SK-N-SH (cell line): ENCODE results near the gene CAPN7. TPM values are rescaled to one million over a fixed set of nuclear protein-coding genes. Genes with fewer than 3 reads are reported as not detected.

ENCODE experiments used
- CTCF ChIA-PET: fragments of 300-600, 350-600 bp; formaldehyde crosslinking; extraction: SDS; loops from one replicate; lab custom pipeline; 2021; lab: Yijun Ruan, JAX
- POLR2A ChIA-PET: fragments of 350-600 bp; sonication (Branson Sonifier 250); formaldehyde crosslinking; extraction: SDS; loops from one replicate; lab custom pipeline; 2020; ENCODE audit warnings: antibody characterized with exemption, inconsistent platforms; lab: Yijun Ruan, JAX
- DNase-seq: peaks from one replicate; pipeline ENCODE4 v3.0.0; 2012
- H2AFZ ChIP-seq: fragments of 200-600 bp; sonication (generic); 2 replicates; pipeline ENCODE4 v1.8.1; 2016; ENCODE audit warnings: antibody characterized with exemption, mild to moderate bottlenecking, low read depth
- H3F3A ChIP-seq: fragments of 200-600 bp; sonication (generic); replicated peaks from 2 replicates; pipeline ENCODE3; 2016; ENCODE audit warnings: antibody characterized with exemption, mild to moderate bottlenecking; ENCODE audit not compliant: insufficient read depth
- H3K27ac ChIP-seq, 2 experiments: fragments of 200-500 bp in 1 of 2; fragments of 200-600 bp in 1 of 2; sonication (Bioruptor generic) in 1 of 2; sonication (generic), shearing (Covaris generic) in 1 of 2; 2 replicates each; pipeline versions ENCODE4 v1.5.1 to v1.6.1; 2014 to 2016; ENCODE audit warnings: low read depth in 2 of 2, inconsistent platforms in 1 of 2, low read length in 1 of 2, mild to moderate bottlenecking in 1 of 2, mixed read lengths in 1 of 2
- H3K27me3 ChIP-seq: fragments of 200-600 bp; sonication (generic), shearing (Covaris generic); 2 replicates; pipeline ENCODE4 v1.6.1; 2016; ENCODE audit warnings: mixed run types; ENCODE audit not compliant: insufficient read depth
- H3K36me3 ChIP-seq, 2 experiments: fragments of 200-500 bp in 1 of 2; fragments of 200-600 bp in 1 of 2; sonication (Bioruptor generic) in 1 of 2; sonication (generic) in 1 of 2; replicated peaks in 1 of 2; 2 replicates each; pipeline versions ENCODE3 to v1.5.1; 2014 to 2016; ENCODE audit warnings: low read length in 1 of 2, mild to moderate bottlenecking in 1 of 2; ENCODE audit not compliant: insufficient read depth in 2 of 2, control insufficient read depth in 1 of 2
- H3K4me1 ChIP-seq, 2 experiments: fragments of 200-500 bp in 1 of 2; fragments of 200-600 bp in 1 of 2; sonication (Bioruptor generic) in 1 of 2; sonication (generic), shearing (Covaris generic) in 1 of 2; 2 replicates each; pipeline versions ENCODE4 v1.5.1 to v1.6.1; 2014 to 2016; ENCODE audit warnings: low read depth in 1 of 2, low read length in 1 of 2, mixed run types in 1 of 2; ENCODE audit not compliant: insufficient read depth in 2 of 2, control insufficient read depth in 1 of 2
- H3K4me2 ChIP-seq: fragments of 200-600 bp; sonication (generic), shearing (Covaris generic); 2 replicates; pipeline ENCODE4 v1.6.1; 2017; ENCODE audit warnings: mixed run types
- H3K4me3 ChIP-seq, 2 experiments: fragments of 200-500 bp in 1 of 2; fragments of 200-600 bp in 1 of 2; sonication (Bioruptor generic) in 1 of 2; sonication (generic), shearing (Covaris generic) in 1 of 2; 2 replicates each; pipeline versions ENCODE4 v1.5.1 to v1.8.1; 2014 to 2016; ENCODE audit warnings: low read depth in 2 of 2, inconsistent platforms in 1 of 2, low read length in 1 of 2, mild to moderate bottlenecking in 1 of 2, mixed read lengths in 1 of 2, moderate library complexity in 1 of 2
- H3K79me2 ChIP-seq: fragments of 200-600 bp; sonication (generic); 2 replicates; pipeline ENCODE4 v1.8.1; 2017; ENCODE audit warnings: mild to moderate bottlenecking; ENCODE audit not compliant: insufficient read depth
- H3K9ac ChIP-seq: fragments of 200-600 bp; sonication (generic); 2 replicates; pipeline ENCODE4 v1.6.1; 2017; ENCODE audit warnings: mixed run types
- H3K9me2 ChIP-seq: fragments of 200-600 bp; sonication (generic); 2 replicates; pipeline ENCODE4 v1.6.1; 2017; ENCODE audit warnings: mixed run types
- H3K9me3 ChIP-seq: fragments of 200-600 bp; sonication (generic); 2 replicates; pipeline ENCODE4 v1.6.1; 2017; ENCODE audit warnings: mixed run types, mild to moderate bottlenecking, moderate library complexity
- H4K20me1 ChIP-seq: fragments of 200-600 bp; sonication (generic); 2 replicates; pipeline ENCODE4 v1.6.1; 2017; ENCODE audit warnings: mild to moderate bottlenecking, mixed run types; ENCODE audit not compliant: insufficient read depth
- FOSL2 ChIP-seq: IDR thresholded peaks from 2 replicates; pipeline ENCODE4 v1.4.0; 2012; ENCODE audit warnings: low read depth, mild to moderate bottlenecking, moderate library complexity, borderline replicate concordance
- GABPA ChIP-seq: IDR thresholded peaks from 2 replicates; pipeline ENCODE4 v1.4.0; 2012; ENCODE audit warnings: low read depth, mild to moderate bottlenecking
- IRF3 ChIP-seq: fragments of 150-350 bp; IDR thresholded peaks from 2 replicates; pipeline ENCODE4 v1.6.1; 2016; ENCODE audit warnings: mild to moderate bottlenecking, low read depth, low read length
- MAX ChIP-seq: IDR thresholded peaks from 2 replicates; pipeline ENCODE4 v1.4.0; 2012; ENCODE audit warnings: low read depth
- RXRA ChIP-seq: IDR thresholded peaks from 2 replicates; pipeline ENCODE4 v1.4.0; 2012; ENCODE audit warnings: low read depth, mild to moderate bottlenecking, borderline replicate concordance
- TCF12 ChIP-seq: IDR thresholded peaks from 2 replicates; pipeline ENCODE4 v1.4.0; 2012
- USF2 ChIP-seq: fragments of 150-350 bp; IDR thresholded peaks from 2 replicates; pipeline ENCODE4 v1.6.1; 2017; ENCODE audit warnings: antibody characterized with exemption, low read length, low read depth, borderline replicate concordance
- YY1 ChIP-seq: IDR thresholded peaks from 2 replicates; pipeline ENCODE4 v1.4.0; 2012; ENCODE audit warnings: low read depth, mild to moderate bottlenecking
- WGBS: methylation state at CpG from one replicate; pipeline ENCODE4 v1.1.6; 2017; ENCODE audit warnings: low lambda C conversion rate; 5-methylcytosine and 5-hydroxymethylcytosine counted together
- polyA plus RNA-seq, 3 experiments: library from polyadenylated mRNA; depleted of rRNA; stranded (reverse); fragments of >200 nt; gene quantifications; 2 replicates each; pipeline ENCODE4 v1.2.3, GENCODE V29; 2012
- TF ChIP-seq, protein P1 (sequence below): IDR thresholded peaks from 2 replicates; pipeline ENCODE4 v1.6.1; 2012; ENCODE audit warnings: mild to moderate bottlenecking, low read depth, low read length, moderate library complexity
- TF ChIP-seq, protein P2 (sequence below): IDR thresholded peaks from 2 replicates; pipeline ENCODE4 v1.4.0; 2012; ENCODE audit warnings: low read depth, borderline replicate concordance

CAPN7 gene
- polyA plus RNA-seq, 1 of the 3 experiments (the other 2 are of a cell fraction): 7.3 TPM

DNA sequence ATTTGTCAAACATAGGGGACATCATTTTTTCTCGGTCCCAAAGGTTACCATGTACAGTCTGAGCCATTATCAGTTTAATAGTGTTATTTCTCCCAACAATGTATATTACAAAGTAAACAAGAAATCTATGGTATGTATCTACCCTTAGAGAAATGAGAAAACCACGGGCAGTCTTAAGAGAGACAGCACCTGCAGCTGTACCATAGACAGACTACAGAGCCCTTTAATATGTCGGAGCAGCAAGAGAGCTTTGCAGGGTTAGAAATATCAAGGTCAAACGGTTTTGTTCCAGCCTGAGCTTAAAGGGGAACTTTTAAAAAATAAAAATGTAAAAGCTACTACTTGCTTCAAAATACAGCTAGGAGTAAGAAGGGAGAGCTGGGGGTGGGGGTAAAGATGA lies 73.2 kb downstream of the CAPN7 start (continued):
- TF ChIP-seq, protein P1, sequence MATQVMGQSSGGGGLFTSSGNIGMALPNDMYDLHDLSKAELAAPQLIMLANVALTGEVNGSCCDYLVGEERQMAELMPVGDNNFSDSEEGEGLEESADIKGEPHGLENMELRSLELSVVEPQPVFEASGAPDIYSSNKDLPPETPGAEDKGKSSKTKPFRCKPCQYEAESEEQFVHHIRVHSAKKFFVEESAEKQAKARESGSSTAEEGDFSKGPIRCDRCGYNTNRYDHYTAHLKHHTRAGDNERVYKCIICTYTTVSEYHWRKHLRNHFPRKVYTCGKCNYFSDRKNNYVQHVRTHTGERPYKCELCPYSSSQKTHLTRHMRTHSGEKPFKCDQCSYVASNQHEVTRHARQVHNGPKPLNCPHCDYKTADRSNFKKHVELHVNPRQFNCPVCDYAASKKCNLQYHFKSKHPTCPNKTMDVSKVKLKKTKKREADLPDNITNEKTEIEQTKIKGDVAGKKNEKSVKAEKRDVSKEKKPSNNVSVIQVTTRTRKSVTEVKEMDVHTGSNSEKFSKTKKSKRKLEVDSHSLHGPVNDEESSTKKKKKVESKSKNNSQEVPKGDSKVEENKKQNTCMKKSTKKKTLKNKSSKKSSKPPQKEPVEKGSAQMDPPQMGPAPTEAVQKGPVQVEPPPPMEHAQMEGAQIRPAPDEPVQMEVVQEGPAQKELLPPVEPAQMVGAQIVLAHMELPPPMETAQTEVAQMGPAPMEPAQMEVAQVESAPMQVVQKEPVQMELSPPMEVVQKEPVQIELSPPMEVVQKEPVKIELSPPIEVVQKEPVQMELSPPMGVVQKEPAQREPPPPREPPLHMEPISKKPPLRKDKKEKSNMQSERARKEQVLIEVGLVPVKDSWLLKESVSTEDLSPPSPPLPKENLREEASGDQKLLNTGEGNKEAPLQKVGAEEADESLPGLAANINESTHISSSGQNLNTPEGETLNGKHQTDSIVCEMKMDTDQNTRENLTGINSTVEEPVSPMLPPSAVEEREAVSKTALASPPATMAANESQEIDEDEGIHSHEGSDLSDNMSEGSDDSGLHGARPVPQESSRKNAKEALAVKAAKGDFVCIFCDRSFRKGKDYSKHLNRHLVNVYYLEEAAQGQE: no peak
- no peak for TF ChIP-seq MAX
- TF ChIP-seq, all 33 proteins: peak for 0

DNA sequence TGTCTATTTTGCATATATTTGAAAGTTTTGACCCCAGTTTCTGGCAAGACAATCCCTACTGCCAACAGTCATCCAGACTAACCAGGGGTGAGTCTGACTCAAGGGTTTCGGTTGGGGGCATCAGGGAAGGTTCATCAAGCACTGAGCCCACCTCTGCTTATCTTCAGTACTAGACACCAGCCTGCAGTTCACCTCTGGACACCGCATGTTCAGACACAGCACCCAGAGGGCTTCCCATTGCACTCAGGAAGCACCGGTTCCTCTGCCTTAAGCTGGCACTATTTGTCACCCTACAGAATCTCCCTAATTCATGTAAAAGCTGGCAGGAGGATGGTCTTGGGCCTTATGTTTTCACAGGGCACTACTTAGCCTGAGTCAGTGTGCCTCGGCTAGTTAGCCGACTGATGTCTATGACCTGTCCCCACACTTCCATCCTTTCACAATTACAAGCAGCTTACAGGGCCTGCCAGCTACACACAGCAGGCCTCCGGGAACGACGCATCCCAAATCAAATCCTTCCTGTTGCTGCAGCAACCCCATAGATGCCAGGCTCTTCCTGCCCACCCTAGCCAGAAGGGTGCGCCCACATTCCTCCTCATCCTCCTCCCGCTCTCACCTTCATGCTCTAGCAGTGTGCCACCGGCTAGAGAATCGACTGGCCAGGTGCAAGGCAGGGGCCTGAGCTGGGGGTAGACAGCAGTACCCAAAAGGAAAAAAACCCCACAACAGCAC lies 73.8 kb downstream of the CAPN7 start:
- WGBS: 93% methylated on average over 12 of the region's 12 CpGs
- no peak overlapping the region for H3K4me2 ChIP-seq
- H3K9ac ChIP-seq: no peak overlapping the region
- DNase-seq: no peak
- TF ChIP-seq, protein P2, sequence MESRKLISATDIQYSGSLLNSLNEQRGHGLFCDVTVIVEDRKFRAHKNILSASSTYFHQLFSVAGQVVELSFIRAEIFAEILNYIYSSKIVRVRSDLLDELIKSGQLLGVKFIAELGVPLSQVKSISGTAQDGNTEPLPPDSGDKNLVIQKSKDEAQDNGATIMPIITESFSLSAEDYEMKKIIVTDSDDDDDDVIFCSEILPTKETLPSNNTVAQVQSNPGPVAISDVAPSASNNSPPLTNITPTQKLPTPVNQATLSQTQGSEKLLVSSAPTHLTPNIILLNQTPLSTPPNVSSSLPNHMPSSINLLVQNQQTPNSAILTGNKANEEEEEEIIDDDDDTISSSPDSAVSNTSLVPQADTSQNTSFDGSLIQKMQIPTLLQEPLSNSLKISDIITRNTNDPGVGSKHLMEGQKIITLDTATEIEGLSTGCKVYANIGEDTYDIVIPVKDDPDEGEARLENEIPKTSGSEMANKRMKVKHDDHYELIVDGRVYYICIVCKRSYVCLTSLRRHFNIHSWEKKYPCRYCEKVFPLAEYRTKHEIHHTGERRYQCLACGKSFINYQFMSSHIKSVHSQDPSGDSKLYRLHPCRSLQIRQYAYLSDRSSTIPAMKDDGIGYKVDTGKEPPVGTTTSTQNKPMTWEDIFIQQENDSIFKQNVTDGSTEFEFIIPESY: no peak
- TF ChIP-seq YY1 (no peak), FOSL2 (no peak), GABPA (no peak), IRF3 (no peak), USF2 (no peak), TCF12 (no peak), RXRA (no peak)
- TF ChIP-seq, protein P1: no peak
- CTCF ChIA-PET: interaction anchor here (0.6 to 7.1 kb wide), 7 partner anchors 9 to 126 kb away, joined by 3 to 62 read pairs (median 5); partner anchors contain the start of gene SH3BP5
- no peaks in the 10 kb centered on the region for H3F3A ChIP-seq
- no peak overlapping the region for H2AFZ ChIP-seq
- H4K20me1 ChIP-seq: no peaks in the 10 kb centered on the region
- peaks cover 3 to 4% of the 10 kb centered on the region in 2 experiments; a peak in 2 of 4 replicates for H3K4me1 ChIP-seq
- no peaks in the 10 kb centered on the region for H3K27me3 ChIP-seq
- 0 out of 2 replicates have a peak, but pooled peaks cover 4% of the 10 kb centered on the region for H3K79me2 ChIP-seq
- H3K36me3 ChIP-seq: no peaks in the 10 kb centered on the region
- H3K9me2 ChIP-seq: no peaks in the 10 kb centered on the region
- H3K9me3 ChIP-seq: no peaks in the 10 kb centered on the region
- POLR2A ChIA-PET: interaction anchor here (0.6 to 0.8 kb wide), 2 partner anchors 41 to 45 kb away, joined by 3 to 4 read pairs; no protein-coding TSS in a partner anchor
- H3K4me3 ChIP-seq: no peak overlapping the region
- no peak overlapping the region for H3K27ac ChIP-seq
